Measurements from ENCODE around the gene STPG3.

STPG3 gene

DNA sequence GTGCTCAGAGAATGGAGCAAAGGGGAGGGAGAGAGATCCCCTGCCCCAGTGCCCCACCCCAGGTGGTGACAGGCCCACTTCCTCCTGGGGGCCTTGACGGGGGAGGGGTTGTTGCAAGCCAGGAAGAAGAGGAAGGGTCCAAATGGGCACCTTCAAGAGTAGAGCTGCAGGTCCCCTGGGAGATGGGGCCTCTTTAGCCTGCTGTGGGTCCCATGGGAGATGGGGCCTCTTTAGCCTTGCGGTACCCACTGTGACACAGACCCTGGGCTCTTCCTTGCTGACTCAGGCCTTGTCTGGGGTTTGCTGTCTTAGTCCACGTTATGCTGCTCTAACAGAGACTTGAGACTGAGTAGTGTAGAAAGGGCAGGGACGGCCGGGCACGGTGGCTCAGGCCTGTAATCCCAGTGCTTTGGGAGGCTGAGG is 16.9 kb downstream of the STPG3 start:
- DNase-seq, result no peak

DNA sequence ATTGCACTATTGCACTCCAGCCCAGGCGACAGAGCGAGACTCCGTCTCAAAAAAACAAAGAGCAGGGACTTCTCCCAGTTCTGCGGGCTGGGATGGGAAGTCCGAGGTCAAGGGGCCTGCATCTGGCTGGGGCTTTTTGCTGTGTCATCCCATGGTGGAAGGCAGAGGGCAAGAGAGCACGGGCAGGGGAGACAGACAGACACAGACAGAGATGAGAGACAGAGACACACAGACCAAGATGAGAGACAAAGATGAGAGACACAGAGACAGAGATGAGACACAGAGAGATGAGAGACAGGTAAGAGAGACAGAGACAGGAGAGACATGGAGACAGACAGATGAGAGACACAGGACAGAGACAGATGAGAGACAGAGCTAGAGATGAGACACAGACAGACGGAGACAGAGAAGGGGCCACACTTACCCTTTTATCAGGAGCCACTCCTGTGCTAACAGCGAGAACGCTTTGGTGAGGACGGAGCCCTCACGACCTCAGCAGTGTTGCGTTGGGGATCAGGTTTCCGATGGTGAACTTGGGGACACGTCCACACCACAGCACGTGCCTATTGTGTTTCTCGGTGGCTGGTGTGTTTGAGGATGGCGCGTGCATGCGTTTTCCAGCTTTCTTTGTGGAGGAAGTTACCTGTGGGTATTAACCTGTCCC is 17.6 kb downstream of the STPG3 start:
- DNase-seq, result no peak

DNA sequence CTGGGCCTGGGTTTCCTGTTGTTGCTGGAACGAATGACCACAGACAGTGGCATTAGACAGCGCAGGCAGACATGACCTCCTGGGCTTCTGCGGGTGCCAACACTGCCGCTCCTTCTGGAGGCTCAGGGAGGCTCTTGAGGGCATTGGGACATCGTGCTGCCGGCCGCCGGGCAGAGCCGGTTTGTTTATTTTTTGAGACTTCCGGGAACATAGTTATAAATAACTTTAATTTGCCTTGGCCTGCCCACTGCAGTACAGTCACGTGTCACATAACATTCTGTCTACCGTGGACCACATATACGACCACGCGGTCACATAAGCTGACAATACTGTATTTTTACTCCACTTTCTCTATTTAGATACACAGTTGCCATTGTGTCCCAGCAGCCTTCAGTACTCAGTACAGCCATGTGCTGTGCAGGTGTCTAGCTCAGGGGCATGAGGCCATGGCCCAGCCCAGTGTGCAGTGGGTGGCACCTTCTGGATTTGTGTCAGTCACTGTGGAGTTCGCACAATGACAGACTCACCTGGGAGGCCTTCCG is 18.2 kb downstream of the STPG3 start:
- peak; percentile 66 for DNase-seq

DNA sequence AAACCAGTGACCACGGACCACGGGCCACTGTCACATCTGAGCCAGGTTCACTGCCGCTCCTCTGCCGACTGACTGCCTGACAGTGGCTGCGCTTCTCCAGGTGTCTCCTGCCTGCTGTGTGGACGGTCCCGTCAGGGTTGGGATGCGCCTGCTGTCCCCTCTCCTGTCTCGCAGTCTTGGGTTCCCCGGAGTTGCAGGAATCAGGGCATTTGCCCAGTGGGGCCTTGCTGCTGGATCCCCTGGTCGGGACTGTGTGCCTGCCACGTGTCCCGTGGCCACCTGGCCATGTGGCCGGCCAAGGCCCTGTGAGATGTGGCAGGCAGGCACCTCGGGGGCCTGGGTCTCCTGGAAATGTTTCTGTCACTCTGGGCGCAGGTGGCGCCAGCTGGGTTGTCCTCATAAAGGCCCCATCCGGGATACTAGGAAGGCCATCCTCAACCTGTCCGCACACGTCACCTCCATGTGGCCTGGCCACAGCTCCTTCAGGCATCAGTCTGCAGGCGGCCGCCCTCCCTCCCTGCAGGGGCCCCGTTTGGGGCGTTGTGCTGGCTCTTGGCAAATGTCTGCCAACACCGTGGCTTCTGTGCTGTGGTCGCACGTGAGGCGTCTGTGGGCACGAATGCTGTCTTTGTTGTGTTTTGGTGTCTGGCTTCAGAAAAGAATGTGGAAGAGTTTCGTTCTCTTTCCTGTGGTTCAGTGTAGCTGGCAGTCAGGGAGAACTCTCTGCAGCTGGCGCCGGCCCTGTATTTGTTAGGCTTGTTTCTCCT is 20.0 kb downstream of the STPG3 start:
- no peak for DNase-seq

DNA sequence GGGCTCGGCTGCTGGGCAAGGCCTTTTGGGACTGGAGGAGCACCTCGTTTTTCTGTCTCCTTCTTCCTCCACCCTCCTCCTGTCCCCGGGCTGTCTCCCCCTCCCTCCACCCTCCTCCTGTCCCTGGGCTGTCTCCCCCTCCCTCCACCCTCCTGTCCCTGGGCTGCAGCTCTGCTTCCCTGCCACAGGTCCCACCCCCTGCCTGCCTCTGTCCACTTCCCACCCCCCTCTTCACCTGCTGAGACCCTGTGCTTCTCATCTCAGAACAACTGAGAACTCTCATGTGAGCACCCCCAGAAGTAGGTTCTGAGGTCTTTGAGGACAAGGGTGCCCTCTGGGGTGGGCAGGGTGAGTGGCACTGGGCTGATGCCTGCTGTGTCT is 20.6 kb downstream of the STPG3 start:
- DNase-seq, result no peak

DNA sequence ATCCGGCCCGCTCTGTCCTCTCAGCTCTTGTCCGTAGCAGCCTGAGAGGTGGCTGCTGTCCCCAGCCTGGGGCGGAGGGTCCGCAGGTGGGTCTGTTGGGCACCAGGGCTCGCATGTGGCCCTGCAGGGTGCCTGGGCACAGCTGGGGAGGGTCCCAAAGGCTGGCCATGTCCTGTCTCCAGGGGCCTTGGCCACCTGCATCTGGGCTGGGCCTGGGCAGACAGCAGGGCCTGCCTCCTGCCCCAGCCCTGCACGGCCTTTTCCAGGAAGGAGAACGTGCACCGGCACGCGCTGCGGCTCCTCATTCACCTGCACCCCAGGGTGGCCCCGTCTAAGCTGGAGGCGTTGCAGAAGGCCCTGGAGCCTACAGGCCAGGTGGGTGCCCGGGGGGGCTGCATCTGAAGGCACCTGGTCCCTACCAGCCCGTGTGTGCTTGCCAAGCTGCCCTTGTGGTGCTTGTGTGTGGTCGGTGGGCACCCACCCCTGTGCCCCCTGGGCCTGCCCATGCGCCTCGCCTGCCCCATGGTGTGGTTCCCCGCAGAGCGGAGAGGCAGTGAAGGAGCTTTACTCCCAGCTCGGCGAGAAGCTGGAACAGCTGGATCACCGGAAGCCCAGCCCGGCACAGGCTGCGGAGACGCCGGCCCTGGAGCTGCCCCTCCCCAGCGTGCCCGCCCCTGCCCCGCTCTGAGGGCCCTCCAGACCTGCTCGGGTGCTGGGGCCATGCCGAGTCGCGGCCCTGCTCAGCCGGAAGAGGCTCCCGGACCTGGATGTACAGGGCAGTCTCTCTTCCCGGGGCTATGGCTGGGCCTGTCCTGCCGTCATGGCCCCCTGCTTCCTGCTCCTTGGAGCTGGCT is 21.4 kb downstream of the STPG3 start:
- DNase-seq, result no peak

DNA sequence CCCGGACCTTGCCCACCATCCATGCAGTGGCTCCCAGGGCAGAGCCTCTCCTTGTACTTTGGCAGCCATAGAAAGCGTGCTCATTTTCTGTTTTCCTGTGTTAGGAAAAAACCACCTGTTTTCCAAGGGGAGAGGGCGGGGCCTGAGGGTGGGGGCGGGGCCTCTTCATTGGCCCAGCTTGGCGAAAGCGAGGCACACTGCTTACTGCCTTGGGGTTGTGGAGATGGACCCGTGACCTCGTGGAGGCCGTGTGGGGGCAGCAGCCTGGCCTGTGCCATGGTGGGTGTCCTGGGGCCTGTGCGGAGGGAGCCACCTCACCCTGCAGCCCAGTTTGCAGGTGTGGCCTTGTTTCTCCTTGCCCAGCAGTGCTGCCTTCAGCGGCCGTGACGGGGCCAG is 22.0 kb downstream of the STPG3 start:
- no peak for DNase-seq

DNA sequence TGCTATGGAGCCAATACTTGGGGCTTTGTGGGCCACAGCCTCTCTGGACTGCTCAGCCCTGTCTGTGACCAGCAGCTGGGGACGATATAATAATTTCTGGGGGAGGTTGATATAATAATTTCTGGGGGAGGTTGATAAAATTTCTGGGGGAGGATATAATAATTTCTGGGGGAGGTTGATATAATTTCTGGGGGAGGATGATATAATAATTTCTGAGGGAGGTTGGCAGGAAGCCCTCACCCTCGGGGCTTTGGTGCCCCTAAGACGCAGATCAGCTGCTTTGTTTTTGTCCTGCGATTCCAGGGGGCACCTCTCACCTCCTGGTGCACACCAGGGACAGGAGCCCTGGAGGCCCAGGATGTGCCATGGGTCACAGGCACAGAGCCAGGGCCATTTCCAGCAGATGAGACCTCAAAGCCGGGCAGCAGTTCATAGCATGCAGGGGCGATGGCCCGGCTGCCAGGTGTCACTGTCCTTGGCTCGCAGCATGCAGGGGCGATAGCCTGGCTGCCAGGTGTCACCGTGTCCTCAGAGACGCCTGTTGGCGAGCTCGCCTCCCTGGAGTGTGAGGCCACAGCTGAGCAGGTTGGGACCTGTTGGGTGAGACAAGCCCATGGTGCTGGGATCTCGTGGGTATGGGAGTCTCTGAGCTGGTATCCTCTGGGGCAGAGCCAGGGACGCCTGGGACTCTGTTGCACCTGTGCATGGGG is 22.7 kb downstream of the STPG3 start:
- peak; percentile 70 for DNase-seq

DNA sequence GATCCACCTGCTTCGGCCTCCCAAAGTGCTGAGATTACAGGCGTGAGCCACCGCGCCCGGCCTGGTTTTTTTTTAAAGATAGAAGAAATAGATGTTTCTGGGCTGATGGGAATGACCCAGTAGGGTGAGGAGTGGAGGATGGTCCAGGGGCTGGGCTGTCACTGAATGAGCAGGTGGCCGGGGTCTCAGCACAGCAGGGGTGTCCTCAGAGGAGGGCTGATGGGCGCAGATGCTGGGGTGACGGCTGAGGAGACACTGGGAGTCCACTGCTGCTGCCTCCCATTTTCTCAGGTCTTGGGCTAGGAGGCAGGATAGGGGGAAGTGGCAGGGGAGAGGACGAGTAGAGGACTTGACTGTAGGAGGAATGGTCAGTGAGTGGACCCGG is 24.1 kb downstream of the STPG3 start:
- DNase-seq, result no peak

DNA sequence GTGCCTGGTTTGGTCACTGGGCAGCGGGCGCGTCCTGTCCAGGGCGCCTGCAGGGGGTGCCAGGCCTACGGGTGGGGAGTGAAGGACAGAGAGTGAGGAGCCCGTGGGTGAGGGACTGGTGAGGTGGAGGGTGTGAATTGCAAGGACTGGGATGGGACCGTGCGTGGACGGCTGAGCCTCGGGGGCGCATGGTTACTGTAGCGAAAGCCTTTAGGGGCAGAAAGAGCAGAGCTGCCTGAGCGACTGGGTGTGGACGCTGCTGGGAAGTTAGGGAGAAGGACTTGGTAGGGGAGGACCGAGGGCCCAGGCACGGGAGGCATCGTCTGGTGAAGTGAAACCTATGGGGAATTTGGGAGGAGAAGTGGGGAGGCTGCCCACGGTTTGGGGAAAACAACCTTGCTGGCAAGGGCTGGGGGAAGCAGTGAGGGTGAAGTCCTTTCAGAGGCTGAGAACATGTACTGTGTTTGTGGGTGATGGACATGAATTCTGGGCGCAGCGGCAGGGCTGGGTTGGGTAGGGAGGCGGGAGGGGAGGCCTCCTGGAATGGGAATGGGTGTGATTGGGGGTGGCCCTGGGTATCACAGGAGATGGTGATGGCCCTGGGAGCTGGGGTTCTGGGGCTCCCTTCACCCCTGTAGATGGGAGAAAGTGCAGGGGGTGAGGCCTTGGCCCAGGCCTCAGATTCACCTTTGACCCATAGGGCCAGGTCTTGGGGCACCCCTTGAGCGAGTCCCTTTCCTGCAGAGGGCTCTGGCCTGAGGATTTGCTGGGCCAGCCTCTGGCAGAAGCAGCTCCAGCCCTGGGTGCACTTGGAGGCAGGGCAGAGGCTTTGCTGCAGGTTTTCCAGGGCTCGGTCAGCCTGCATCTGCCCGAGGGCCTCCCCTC is 24.7 kb downstream of the STPG3 start:
- DNase-seq, result no peak

DNA sequence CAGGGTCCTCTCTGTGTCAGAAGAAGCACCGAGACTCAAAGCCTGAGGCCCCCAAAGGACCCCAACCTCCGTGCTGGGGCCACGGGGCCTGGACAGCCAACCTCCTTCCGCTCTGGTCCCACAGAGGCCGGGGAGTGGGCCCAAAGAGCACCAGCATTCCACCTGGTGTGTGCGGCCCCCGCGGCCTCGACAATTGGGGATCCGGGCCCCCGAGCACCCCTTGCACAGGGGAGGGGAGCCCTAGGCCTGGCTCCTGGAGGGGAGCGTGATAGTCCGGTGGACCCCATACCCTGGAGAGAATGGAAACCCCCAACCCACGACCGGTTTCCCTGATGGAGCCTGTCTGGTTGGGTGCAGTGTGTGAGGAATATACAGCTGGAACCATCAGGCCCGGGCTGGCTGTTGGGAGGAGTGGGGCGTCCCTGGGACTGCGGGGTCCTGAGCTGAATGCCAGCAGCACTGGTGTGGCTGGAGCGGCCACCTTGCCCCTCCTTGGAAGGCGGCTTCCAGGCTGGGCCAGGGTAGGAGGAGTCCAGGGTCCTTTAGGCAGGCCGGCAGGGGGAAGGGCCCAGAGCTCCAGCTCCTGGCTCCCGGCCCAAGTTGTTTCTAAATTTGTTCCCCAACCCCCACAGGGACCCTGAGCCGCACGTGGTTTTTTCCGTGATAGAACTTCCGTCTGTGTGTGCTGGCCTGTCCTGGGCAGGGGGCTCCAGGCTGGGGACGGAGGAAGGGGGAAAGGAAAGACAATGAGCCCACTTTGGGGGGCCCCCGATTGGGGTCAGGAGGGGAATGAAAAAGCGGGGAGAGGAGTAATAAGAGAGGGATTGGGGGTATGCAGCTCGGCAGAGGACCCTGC is 25.6 kb downstream of the STPG3 start:
- no peak for DNase-seq

DNA sequence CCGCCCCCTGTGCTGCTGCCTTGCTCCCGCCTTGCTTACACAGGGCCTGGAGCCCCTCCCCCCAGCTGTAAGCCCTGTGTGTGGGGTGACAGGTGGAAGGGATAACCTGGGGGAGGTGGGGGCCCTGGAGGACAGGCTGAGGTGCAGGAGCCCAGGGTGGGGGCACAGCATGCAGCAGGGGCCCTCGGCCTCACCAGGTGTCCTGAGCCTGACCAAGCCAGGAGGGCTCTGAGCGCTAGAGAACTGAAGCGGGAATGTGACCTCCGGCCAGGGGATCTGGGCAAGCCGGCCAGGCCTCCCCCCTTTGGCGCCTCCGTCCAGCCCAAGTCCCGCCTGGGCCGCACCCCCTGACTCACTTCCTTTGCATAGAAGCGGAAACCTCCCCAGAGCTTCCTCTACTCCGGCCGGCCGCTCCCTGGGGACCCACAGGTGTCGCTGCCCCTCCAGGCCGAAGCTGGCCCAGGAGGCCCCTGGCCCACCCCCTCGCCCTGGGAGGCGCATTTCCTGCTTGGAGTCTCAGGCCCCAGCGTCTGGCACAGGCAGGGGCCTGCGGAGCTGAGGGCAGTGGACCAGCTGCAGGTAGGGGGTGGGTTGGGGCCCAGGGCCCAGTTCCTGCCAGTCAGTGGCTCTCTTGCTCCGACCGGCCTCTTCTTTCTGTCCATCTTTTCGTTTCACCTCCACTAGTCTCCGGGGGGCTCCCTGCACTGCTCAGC is 26.4 kb downstream of the STPG3 start, which contains the start of gene TOR4A:
TSS of gene TOR4A (plus strand) at position 398 of the 713 bp plus-strand sequence. CDS start 964 bp downstream, outside the sequence.
- no peak for DNase-seq

DNA sequence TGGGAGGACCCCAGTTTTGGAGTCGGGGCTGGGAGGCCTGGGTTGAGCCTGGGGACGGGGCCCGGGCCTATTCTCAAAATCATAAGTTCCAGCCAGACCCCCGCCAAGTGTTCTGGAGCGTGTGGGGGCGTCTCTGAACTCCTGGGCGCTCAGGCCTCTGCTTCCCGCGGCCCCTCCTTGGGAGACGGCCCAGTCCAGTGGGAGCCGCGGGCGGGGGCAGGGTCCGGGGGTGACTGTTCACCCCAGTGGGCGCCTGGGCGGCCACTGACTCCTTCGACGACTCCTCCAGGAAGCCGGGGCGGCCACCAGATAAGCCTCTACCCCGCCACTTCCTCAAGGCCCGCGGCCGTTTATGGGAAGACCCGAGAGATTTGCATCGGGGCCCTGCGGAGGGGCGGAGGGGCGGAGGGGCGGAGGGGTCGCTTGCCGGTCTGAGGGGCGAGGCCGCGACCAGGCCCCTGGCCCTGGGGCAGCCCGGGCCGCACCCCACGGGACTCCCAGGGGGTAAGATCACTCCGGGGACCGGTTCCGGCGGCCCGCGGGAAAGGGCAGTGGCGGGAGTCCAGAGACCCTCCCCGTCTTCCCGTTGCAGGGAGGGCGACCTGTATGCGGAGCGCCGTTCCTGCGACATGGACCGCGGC is 27.1 kb downstream of the STPG3 start:
- DNase-seq, result no peak

DNA sequence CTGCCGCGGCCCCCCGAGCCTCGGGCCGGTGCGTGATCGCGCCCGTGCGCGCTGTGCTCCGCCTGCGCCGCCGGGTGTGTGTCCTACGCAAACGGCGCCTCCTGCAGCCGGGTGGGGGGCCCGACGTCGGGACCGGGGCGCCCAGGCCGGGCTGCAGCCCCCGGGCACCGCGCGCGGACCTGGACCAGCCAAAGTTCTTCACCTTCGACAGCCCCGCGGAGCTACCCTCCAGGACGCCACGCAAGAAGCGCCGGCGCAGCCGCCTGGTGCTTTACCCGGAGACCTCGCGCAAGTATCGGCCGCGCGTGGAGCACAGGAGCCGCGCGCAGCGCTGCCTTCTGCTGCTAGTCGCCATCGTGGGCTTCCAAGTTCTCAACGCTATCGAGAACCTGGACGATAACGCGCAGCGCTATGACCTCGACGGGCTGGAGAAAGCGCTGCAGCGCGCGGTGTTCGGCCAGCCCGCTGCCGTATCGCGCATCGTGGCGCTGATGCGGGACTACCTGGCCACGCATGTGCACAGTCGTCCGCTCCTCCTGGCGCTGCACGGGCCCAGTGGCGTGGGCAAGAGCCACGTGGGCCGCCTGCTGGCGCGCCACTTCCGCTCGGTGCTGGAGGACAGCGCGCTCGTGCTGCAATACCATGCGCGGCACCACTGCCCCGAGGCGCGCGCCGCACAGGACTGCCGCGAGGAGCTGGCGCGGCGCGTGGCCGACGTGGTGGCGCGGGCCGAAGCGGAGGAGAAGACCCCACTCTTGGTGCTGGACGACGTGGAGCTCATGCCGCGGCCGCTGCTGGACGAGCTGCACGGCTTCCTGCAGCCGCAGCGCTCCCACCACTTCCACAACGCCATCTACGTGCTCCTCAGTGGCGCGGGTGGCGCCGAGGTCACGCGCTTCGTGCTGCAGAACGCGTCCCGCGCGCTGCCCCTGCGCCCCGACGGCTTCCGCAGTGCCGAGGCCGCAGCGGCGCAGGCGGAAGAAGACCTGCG is 27.9 kb downstream of the STPG3 start:
- DNase-seq, result no peak

DNA sequence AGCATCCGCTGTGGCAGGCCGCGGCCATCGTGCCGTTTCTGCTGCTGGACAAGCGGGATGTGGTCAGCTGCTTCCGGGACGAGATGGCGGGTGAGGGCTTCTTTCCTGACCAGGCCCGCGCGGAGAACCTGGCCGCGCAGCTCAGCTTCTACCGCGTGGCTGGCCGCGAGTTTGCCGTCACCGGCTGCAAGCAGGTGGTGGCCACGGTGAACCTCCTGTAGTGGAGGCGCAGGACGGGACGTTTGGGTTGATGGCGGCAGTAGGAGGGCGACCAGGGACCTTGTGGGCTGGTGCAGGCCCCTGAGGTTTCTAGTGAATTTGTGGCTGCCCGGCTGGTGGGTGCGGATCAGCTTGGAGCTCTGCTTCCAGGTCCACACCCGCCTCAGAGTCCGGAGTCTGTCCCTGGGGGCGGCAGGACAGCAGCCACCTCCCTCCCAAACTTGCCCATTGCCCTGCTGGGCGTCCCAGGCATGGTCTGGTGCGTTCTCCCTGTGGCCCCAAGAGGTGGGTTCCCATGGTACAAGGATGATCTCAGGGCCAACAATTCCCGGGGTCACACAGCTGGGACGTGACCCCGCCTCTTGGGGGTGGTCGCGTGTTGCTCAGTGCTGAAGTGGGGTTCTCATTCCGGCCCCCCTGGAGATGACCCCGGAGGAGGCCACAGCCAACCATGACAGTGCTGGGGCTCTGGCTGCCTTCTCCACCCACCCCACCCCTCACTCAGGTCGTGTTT is 28.8 kb downstream of the STPG3 start:
- no peak for DNase-seq

DNA sequence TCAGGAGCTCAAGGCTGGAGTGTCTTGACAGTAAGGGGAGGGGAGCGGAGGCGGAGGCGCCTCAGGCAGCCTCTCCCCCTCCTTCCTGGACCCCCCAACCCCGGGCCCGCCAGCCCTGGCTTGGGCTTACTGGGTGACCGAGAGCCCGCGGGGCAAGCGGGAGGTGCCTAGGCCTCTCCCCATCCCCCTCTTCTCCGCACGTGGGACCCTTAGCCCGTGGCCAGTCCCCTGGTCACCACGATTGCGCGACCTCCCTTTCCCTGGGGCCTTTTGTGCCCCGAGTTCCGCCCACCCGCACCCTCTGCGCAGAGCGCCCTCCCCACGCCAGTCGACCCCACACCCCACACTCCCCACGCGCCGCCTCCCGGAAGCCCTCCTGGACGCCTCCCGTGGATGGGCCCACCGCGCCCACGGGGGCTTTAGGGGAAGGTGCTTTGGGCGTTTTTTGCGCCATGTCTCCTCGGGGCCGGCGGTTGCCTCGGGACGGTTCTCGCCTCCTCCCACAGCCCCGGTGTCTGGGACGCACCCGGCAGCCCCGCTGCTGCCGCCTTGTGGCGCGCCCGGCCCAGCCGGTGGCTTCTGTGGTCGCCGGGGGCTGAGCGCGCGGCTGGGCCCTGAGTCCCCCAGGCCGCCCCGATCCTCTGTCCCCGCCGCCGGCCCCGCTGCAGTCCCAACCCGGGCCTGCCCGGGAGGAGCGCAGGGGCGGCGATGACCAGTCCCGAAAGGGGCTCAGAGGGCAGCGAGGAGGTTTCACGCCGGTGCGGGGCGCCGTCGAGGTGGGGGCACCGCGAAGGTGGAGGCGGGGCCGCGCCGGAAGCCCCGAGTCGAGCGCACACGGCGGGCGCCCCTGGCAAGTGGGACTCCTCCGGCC is 29.6 kb downstream of the STPG3 start:
- no peak for DNase-seq
